ENCODE data around the gene NMRK2.

- TF ChIP-seq CTCF (IDR thresholded peaks at IDR 0.05), result no peak
- TF ChIP-seq ZFX (IDR thresholded peaks at IDR 0.05; ENCODE audit: borderline replicate concordance), result no peak
Observed at GRCh38 chr19:3932931-3933810, at the start of gene NMRK2.
